IPS DF 4.7 (cell line): ENCODE data around the gene AQP9.

Experiments used
- DNase-seq: peaks from one replicate; pipeline ENCODE4 v3.0.0-alpha.2; 2013; ENCODE audit warnings: low spot score; ENCODE audit errors: extremely low read depth

The AQP9 gene

GRCh38 chr15:58139989-58140522 is 1.9 kb downstream of the AQP9 start:
- DNase-seq, result no peak

GRCh38 chr15:58141894-58142293 is 3.7 kb downstream of the AQP9 start:
- DNase-seq, result no peak

DNA sequence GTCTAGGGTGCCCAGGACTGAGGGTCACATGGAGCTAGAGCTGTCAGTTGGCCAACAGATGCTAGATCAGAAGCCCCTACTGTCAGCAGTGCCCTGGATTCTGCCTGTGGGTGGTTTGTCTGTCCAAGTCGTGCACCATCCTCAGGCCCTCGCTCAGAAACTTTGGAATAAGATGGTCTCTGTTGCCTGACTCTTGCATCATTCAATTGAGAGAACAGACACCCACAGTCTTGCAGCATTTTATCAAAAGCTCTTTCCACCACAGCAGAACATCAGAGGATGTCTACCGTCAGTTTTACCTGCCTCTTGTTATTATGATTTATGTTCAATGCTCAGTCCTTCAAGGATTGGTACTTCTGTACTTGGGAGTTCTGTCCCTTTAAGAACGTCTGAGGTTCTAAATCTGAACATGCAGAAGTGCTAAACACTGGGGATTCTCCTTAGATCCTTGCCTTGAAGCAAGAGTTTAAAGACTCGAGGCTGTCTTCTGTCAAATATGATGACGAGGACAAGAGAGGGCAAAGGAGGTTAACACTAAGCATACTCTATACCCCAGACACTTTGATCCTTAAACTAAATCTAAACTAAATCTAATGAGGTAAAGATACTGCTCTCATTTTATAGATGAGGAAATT is 4.8 kb downstream of the AQP9 start:
- no peak for DNase-seq

- no peak for DNase-seq
These were observed 7.4 kb downstream of the AQP9 start for GRCh38 chr15:58145606-58146005.

- DNase-seq, result no peak
These were observed 8.0 kb downstream of the AQP9 start for GRCh38 chr15:58146211-58146610.

DNA sequence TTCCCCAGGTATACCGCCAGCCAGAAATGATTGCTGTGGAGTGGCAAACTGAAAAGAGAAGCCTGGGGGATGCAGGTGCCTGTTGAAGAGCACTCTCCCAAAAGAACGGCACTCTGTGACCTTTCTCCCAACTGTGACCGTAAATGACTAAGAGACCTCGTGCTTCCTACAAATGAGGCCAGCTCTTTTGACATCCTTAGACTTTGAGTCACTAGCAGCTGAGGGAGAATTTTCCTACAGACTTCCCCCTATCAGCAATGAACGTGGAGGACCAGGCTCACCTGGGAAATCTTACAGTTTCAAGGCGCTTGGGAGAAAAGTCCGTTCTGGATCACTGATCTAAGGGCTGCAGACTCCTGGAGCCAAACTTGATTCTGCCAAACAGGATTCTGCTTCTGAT is 8.6 kb downstream of the AQP9 start:
- no peak for DNase-seq

GRCh38 chr15:58147171-58147611 is 9.0 kb downstream of the AQP9 start:
- no peak for DNase-seq

- DNase-seq, result no peak
These were observed 9.9 kb downstream of the AQP9 start for GRCh38 chr15:58148120-58148519.

DNA sequence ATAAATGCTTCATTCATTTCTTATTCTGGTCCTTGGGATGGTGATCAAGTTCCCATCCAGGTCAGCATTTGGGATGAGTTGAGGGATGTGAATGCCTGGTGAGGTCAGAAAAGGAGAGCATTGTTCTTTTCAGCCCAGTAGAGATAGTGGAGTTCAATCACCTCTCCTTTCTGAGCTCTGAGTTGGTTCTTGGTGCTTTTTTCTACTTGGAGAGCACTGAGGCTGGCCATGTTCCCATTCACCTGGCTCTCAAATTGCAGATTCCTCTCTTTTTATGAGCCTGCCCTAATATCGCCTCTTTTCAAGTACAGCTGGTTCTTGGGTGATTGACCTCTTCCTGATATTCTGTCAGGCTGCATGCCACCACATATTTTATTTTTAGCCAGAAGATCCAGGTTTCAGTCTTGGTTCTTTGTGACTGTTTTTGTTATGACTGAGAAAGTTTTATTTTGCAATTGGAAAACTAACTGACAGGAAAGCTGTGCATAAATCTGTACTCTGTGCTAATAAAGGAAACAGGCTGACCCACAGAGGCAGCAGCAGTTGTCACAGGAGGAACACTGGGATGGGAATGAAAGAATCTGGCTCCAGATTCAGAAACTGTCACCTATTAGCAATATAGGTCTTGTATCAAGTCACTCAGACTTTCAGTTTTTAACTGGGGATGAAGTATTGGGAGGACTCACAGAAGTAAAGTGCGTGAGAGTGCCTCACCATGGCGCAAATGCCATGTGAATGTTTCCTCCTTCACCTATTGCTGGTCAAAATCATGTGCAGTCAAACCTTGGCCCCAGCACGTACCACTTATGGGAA is 10.7 kb downstream of the AQP9 start:
- DNase-seq, result no peak

DNA sequence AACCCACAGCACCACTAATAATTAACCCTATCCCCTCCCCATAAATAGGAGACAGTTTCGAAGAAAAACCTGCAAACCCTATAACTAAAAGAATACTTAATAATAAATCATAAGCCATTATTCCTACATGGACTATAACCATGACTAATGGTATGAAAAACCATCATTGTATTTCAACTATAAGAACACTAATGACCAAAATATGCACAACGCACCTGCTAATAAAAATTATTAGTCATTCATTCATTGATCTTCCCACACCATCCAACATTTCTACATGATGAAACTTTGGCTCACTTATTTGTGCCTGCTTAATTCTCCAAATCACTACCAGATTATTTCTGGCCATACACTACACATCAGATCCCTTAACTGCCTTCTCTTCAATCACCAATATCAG is 16.6 kb downstream of the AQP9 start:
- no peak for DNase-seq

DNA sequence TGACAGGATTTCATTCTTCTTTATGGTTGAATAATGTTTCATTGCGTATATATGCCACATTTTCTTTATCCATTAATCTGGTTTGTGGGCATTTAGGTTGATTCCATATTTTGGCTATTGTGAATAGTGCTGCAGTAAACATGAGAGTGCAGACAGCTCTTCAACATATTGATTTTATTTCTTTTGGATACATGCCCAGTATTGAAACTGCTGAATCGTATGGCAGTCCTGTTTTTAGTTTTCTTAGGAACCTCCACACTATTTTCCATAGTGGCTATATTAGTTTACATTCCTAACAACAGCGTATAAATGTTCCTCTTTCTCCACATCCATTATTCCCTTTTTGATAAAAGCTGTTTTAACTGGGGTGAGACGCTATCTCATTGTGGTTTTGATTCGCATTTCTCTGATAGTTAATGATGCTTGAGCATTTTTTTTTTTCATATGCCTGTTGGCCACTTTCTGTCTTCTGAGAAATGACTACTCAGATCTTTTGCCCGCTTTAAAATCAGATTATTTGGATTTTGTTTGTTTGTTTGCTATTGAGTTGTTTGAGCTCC is 21.7 kb downstream of the AQP9 start:
- DNase-seq, result no peak

GRCh38 chr15:58161436-58161930 is 23.3 kb downstream of the AQP9 start:
- DNase-seq, result no peak

- no peak for DNase-seq
These were observed 25.8 kb downstream of the AQP9 start for GRCh38 chr15:58163985-58164384.

- no peak for DNase-seq
These were observed 26.7 kb downstream of the AQP9 start for GRCh38 chr15:58164926-58165325.

DNA sequence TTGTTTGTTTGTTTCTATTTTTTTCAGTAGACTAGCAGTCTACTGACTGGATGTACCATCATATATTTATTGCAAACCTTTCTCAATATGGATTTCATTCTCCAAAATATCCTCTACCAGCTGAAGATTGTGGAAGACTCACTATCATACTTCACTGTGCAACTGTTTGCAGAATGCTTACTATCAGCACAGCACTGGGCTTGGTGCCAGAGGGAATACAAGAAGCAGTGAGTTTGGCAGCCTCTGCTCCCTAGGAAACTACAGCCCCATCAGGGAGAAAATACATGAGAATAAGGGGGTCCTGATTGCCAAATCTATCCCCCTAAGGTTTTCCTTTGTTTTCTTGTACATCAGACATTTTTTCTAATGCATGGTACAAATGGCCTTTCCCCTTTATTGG is 27.5 kb downstream of the AQP9 start:
- DNase-seq, result no peak

DNA sequence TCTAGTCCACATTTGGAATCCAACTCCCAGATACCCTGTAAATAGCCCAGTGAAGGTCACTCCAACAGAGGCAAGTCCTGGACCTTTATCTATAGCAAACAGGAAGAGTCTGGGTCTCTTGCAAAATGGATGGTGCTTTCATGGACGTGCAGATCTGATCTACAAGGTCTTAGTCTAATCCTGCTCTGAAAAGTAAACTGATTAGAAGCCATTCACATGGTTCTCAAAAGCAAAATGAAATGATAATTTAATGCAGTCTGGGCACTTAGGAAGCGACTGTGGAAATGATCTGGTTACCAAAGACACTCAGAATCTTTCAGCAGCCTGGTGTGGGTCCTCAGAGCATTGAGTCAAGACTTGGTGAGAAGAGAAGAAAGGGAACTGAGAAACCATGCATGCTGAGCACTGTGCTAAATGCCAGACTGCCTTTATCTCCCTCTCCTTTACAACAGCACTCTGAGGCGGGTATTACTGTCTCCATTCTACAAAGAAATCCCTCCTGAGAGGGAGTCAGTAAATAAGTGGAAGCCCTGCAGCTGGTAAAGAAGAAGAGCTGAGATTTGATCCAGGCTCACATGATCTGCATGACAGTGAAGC is 29.0 kb downstream of the AQP9 start:
- DNase-seq, result no peak

GRCh38 chr15:58169934-58170333 is 31.8 kb downstream of the AQP9 start:
- DNase-seq, result no peak

- no peak for DNase-seq
These were observed 33.4 kb downstream of the AQP9 start for GRCh38 chr15:58171476-58172061.

GRCh38 chr15:58174709-58175108 is 36.5 kb downstream of the AQP9 start:
- no peak for DNase-seq

GRCh38 chr15:58175955-58176354 is 37.8 kb downstream of the AQP9 start:
- DNase-seq, result no peak

DNA sequence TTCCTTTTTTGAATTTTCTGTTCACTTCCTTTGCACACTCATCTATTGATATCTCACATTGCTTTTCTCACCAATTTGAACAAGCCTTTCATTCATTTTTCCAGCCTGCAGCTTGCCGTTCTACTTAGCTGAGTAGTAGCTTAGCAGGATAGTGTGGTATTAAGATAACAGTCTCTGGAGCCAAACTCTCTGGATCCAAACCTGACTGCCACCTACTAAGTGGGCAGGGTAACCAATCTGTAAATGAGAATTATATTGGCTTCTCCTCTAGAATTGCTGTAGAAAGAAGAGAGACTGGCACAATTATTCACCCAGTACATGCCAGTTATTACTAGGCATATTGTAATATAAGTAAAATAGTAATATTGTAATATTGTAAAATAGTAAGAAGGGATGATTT is 40.5 kb downstream of the AQP9 start:
- no peak for DNase-seq
